Measurements from ENCODE around the gene RABGAP1L.

DNA sequence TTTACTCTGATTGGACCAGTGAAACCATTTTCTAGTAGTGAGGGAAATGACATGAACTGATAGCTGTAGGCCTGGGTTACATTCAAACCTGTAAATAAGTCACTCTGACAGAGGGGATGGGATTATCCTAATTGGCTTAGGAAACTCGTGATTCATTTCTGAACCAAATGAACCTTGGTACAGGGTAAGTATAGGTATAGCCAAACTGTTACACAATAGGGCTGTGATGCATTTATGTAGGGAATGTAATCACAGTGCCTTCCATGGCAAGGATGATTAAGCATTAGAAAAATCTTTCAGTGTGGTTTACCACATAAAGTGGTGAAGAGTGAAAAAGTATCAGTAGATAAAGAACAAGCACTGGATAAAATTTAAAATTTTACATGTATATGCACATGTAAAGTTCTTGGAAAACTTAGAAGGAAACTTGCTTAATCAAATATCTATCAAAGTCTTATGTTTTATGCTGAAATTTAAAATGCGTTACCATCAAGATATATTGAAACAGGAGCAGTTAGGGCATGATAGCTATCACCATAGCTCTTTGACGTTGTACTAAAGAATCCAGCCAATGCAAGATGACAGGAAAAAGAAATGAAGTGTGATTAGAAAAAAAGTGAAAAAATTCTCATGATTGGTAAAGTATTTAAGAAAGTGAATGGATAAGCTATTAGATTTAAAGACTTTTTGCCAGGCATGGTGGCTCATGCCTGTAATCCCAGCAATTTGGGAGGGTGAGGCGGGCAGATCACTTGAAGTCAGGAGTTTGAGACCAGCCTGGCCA is 63.0 kb downstream of the RABGAP1L start:
- TF ChIP-seq CTCF (IDR thresholded peaks at IDR 0.05) (no peak), POLR2A (IDR thresholded peaks at IDR 0.05) (no peak)

Data from lower leg skin (tissue), 3 donors.